ENCODE data around the gene ABCA10.
A peak's percentile ranks its signal among the peaks of the same experiment; 100 is the strongest.
"Not testable (repeated sequence)": the region's sequence is repeated elsewhere in the genome, so short reads cannot be mapped to it uniquely, and the experiment has no call there.

ABCA10 gene

DNA sequence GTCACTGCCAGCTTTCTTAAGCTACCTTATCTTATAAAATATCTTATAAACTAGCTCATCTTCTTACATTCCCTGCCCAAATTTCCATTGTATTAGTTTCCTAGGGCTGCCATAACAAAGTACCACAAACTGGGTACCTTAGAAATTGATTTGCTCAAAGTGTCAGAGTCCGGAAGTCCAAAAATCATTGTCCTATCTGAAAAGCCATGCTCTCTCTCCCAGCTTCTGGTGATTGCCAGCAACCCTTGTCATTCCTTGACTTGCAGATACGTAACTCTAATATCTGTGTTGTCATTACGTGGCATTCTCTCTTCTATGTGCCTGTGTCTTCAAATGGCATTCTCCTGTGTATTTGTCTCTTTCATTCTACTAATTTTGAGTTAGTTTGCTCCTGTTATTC lies 2.3 kb upstream of the ABCA10 start:
- DNase-seq (ENCODE audit: low spot score) = no peak

DNA sequence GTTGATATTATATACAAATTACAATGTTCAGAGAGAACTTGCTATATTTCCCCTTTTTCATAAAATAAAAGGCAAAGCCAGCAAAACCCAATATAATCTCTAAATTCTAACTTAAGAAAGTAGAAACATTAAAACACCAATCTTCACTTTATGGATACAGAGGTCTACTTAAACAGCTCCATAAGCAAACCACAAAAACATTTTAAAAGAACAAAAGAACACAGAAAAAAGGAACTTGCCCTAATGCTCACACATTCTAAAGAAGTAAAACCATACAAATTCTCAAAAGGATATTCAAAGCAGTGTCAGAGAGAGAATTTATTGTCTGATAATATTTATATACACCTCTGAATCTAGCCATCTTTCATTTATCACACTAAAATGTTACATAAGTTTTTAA lies 606 bp downstream of the ABCA10 start:
- DNase-seq (ENCODE audit: low spot score) = no peak

DNA sequence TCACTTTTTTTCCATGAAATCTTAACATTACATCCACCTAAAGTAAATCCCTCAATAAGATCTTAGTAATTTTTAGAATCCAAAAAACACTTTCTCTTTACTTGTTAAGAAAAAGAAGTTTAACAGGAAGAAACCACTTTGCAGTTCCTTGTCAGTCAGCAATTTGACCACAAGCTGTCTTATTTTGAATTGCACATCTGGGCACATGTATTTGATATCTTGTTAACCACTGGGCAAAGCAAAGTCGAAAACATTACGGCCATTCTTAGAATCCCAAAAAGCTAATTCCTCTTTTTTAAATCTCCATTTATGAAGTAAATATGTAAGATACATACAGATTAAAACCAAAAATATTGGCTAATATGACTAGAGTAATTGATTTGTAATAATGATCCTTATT lies 1.1 kb downstream of the ABCA10 start:
- DNase-seq (ENCODE audit: low spot score) = no peak

DNA sequence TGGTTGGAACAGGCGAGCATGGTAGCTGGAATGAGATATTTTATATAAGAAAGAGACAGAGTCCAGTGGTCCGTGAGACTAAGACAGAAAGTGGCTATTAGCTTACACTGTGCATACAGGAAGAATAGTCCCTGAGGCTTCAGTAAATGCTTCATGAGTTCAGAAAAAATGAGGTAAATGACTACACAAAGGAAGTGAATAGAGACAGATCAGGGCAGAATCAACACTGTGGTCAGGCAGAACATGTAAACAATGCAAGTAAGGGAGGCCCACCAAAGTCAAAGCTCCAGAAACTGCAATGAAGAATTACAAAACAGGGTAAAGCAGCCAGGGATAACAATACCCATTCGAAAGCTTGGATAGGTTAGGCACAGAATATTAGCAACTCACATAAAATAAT lies 4.8 kb downstream of the ABCA10 start:
- no peak for DNase-seq (ENCODE audit: low spot score)

DNA sequence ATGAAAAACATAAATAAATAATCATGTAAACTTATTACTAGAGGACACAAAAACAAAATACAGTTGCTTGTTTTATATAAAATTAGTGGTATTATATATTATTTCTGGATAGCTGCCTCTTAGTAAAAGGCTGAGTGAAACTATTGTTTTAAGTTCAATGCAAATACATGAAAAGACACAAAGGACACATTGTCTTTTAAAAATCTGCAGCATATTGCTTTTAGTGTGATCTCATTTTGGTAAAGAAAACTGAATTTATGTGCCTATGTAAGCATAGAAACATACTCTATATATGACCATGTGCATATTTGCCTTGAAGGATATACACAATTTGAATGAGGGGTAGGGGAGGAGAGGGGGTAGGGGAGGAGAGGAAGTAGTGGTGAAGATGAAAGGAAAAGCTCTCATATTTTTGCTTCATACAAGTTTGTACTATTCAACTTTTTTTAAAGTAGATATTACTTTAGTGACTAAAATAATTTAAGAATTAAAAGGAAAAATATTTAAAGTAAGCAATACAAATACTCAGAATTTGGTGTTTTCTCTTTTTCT lies 5.8 kb downstream of the ABCA10 start:
- no peak for DNase-seq (ENCODE audit: low spot score)

DNA sequence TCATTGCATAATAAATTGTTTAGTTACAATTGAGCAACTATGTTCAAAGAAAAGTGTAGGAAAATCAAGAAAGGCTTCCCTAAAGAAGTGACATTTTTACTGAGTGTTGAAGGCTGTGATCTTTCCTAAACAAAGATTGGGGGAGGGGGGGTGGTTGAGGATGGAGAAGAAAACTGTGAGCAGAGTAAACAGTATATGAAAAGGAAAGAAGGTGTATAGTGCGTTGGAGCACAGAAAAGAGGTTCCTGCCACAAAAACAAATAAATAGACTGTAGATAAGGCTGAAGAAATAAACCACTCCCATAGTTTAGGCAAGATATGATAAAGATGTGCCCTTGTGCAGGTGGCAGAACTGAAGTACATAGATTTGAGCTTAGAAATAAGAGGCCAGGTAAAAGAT lies 8.5 kb downstream of the ABCA10 start:
- peak; percentile 37 for DNase-seq (ENCODE audit: low spot score)

DNA sequence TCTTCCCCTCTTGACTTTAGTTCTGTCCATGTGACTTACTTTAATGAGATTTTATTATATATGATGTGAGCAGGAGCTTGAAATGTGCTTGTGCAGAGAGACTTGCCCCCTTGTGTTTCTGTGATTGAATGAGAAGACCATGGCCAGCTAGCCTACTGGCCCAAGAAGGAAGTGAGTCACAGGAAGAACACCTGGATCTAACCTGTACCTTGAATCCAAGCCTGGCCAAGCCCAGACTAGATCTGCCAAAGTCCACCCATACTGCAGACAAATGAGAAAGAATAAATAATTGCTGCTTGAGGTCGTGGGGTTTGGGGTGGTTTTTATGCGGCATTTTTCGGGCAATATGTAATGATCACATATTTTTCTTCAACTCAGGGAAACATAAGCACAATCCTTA lies 9.6 kb downstream of the ABCA10 start:
- no peak for DNase-seq (ENCODE audit: low spot score)

DNA sequence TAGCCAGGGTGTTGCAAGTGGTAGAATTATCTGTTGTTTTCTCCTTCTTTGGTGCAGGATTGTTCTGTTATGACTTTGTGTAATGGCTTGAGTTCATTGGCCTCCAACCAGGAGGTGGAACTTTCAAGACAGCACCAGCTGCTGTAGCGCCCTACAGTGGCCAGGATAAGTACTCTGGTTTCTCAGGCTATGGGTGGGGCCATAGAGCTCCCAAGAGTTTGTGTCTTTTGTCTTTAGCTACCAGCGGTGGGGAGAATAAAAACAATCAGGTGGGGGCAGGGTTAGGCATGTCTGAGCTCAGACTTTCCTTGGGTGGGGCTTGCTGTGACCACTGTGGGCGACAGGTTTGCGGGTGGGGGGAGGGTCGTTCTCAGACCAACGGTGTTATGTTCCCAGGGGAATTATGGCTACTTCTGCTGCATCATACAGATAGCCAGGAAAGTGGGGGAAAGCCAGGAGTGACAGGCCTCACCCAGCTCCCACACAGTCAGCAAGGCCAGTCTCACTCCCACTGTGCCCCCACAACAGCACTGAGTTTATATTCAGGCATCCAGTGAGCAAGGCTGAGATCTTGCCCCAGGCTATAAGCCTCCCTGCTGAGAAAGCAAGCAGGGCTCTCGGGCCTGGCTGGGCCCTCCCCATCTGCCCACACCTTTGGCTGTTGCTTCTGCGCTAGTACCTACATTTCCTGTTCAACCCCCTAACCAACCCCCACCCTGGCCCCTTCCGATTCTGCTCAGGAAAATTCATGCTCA lies 15.4 kb downstream of the ABCA10 start:
- no peak for DNase-seq (ENCODE audit: low spot score)

- no peak for DNase-seq (ENCODE audit: low spot score)
Measured at GRCh38 chr17:69208640-69209039, 20.0 kb downstream of the ABCA10 start.

DNA sequence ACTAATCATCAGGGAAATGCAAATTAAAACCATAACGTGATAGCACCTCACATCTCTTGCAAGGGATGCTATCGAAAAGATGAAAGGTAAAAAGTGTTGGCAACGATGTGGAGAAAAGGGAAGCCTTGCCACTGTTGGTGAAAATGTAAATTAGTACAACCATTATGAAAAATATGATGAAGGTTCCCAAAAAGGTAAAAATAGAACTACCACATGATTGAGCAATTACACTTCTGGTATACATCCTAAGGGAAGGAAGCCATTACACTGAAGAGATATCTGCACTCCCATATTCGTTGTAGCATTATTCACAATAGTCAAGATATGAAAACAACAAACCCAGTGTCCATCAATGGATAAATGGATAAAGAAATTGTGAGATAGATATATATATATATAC lies 21.5 kb downstream of the ABCA10 start:
- no peak for DNase-seq (ENCODE audit: low spot score)

DNA sequence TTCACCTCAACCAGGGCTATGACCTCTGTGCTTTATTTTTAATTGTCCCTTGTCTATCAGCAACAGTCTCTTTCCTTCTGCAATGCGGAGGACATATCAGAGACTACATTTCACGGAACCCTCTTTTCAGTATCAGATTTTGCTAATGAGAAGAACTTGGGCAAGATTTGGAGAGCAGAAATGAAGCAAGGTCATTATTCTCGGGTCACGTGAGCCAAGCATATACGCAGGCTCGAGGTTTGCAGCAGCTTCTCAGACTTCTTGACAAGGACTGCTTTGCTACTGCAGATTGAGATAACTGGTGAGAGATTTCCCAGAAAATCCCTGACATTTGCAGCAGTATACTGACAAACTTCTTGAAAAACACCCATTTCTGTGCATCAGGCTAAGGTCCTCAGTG lies 30.4 kb downstream of the ABCA10 start:
- no peak for DNase-seq (ENCODE audit: low spot score)

DNA sequence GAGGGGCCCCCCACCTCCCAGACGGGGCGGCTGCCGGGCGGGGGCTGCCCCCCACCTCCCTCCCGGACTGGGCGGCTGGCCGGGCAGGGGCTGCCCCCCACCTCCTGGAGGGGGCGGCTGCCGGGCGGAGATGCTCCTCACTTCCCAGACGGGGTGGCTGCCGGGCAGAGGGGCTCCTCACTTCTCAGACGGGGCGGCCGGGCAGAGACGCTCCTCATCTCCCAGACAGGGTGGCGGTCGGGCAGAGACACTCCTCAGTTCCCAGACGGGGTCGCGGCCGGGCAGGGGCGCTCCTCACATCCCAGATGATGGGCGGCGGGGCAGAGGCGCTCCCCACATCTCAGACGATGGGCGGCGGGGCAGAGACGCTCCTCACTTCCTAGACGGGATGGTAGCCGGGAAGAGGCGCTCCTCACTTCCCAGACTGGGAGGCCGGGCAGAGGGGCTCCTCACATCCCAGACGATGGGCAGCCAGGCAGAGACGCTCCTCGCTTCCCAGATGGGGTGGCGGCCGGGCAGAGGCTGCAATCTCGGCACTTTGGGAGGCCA lies 32.4 kb downstream of the ABCA10 start:
- not testable (repeated sequence) for DNase-seq (ENCODE audit: low spot score)

GRCh38 chr17:69192754-69193153 lies 35.9 kb downstream of the ABCA10 start:
- peak; percentile 17 for DNase-seq (ENCODE audit: low spot score)

DNA sequence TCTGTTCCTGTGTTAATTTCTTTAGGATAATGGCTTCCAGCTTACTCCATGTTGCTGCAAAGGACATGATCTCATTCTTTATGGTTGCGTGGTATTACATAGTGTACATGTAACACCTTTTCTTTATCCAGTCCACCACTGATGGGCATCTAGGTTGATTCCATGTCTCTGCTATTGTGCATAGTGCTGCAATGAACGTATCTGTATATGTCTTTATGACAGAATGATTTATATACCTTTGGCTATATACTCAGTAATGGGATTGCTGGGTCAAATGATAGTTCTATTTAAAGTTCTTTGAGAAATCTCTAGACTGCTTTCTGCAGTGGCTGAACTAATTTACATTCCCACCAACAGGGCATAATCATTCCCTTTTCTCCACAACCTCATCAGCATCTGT lies 39.8 kb downstream of the ABCA10 start:
- DNase-seq (ENCODE audit: low spot score) = no peak

- no peak for DNase-seq (ENCODE audit: low spot score)
Measured at GRCh38 chr17:69188064-69188463, 40.6 kb downstream of the ABCA10 start.

DNA sequence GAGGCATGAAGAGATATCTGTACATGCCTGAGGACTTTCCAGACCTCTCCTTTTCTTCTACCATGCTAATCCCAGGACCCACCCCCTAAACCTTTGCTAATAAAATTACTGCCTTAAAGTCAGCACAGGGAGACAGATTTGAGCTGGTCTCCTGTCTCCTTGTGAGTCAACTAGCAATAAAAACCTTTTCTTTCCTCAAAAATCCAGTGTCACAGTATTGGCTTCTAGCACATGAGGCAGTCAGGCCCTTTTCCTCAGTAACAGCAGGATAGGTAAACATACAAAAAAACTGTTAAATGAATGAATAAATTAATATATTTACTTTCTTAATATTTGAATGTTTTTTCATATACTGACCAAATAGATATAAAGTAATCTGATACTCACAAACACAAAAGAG lies 41.3 kb downstream of the ABCA10 start:
- DNase-seq (ENCODE audit: low spot score) = no peak

DNA sequence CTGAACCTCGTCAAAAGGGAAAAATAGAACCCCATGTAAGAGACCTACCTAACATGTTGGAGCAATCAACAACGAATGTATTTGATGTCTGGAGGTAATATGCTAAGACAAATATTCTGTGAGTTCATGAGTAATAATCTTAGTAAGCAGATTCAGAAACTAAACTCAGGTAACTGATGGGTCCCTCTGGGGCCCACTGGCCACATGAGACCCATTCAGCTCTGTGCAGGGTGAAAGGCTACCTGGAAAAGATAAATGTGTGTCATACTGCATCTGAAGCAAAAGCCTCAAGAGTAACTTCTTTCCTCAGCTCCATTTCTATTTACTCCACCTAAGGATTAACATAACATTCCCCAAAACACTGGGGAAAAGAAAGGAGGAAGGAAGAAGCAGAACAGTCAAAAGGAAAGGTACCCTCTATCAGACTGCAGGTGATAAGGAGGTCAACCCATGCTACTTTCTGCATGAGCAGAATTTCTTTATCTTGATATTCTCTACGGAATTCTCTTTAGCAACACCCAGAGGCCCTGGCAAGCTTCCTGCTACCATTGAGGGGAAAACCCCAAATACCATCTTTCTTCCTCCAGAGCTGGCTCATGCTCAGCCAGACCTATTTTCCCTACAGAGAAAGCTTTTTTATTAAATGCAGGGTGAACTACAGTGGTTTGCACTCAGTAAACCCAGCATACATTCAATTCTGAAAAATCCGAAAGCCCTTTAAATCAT lies 49.2 kb downstream of the ABCA10 start:
- no peak for DNase-seq (ENCODE audit: low spot score)

DNA sequence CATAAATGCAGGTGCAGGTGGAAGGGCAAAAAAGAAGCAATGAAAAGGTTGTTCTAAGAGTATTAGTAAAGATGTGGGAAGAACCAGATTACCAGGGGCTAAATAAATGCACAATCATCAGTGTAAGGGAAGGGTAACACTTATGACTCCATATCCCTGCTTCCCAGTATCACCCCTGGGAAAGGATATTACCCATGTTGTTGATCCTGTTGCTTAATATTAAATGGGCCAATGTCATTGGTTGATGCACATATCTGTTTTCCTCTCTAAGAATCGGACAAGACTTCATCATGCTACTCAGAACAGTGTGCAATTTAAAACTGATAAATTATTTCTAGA lies 52.2 kb downstream of the ABCA10 start:
- DNase-seq (ENCODE audit: low spot score) = no peak

DNA sequence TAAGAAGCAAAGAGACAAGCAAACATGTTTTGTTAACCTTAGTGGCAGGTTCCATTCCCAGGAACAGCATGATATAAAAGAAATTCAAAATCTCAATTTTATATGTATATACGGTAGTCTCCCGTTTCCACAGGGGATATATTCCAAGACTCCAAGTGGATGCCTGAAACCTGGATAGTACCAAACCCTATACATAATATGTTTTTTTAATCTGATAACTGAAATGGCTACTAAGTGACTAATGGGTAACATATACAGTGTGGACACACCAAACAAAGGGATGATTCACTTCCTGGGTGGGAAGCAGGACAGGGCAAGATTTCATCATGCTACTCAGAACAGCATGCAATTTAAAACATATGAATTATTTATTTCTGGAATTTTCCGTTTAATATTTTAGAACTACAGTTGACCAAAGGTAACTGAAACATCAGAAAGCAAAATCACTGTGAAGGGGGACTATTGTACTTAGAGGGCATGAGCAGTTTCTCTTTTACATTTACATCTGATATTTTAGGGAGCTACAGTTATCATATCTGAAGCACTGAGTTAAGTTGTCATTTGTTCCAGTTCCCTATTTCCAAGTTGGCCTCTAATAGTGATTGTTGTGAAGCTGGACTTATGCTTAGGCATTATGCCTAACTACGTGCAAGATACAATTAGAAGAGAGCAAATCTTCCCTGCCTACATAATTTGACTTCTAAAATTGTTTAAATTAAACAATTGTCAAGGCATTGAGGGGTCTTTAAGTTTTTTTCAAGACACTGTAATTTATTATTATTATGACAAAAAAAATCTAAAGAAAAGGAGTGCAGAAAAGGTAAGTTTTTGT lies 52.8 kb downstream of the ABCA10 start:
- no peak for DNase-seq (ENCODE audit: low spot score)

- DNase-seq (ENCODE audit: low spot score) = no peak
Measured at GRCh38 chr17:69175262-69175624, 53.4 kb downstream of the ABCA10 start.

DNA sequence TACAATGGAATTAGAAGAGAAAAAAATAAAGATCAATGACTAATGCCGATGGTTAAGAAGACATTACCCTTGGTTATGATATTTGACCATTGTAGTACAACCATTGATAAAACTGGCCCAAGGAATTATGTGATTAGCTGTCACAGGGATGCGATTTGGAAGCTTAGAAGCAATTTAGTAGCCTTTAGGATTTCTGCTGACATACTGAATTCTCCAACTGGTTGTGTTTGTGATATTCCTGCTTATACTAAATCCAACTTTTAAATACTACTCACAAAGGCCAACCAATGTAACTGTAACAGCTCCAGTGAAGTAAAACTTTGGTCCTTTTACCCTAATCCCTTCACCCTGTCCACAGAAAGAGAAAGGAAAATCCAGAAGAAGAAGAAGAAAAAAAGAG lies 55.5 kb downstream of the ABCA10 start:
- no peak for DNase-seq (ENCODE audit: low spot score)

- DNase-seq (ENCODE audit: low spot score) = no peak
Measured at GRCh38 chr17:69170377-69170776, 58.2 kb downstream of the ABCA10 start.

GRCh38 chr17:69168642-69169041 lies 60.0 kb downstream of the ABCA10 start:
- not testable (repeated sequence) for DNase-seq (ENCODE audit: low spot score)

Data from HuH-7 (cell line).